ENCODE measurements around the gene ZNF836.

Gene ZNF836

GRCh38 chr19:52189735-52190486 lies 18.5 kb upstream of the ZNF836 start, which contains the start of gene PPP2R1A:
Gene PPP2R1A (plus strand): TSS chr19:52190052. CDS start chr19:52190097, 45 bp downstream.
- in situ Hi-C loops (cut with MboI; ENCODE audit: low pct_unique_long_range_greater_than_20kb, low sequenced_read_pairs) = no loop called here

GRCh38 chr19:52188822-52189734 lies 17.7 kb upstream of the ZNF836 start:
- in situ Hi-C loops (cut with MboI; ENCODE audit: low pct_unique_long_range_greater_than_20kb, low sequenced_read_pairs) = no loop called here

More at GRCh38 chr19:52189735-52190486, 18.5 kb upstream of the ZNF836 start, which contains the start of gene PPP2R1A:
- peak; percentile 100 for DNase-seq

GRCh38 chr19:52187407-52187806 lies 16.0 kb upstream of the ZNF836 start:
- no peak for DNase-seq
- in situ Hi-C loops (cut with MboI; ENCODE audit: low pct_unique_long_range_greater_than_20kb, low sequenced_read_pairs) = no loop called here

More at GRCh38 chr19:52188822-52189734, 17.7 kb upstream of the ZNF836 start:
- DNase-seq = no peak

- DNase-seq = no peak
- in situ Hi-C loops (cut with MboI; ENCODE audit: low pct_unique_long_range_greater_than_20kb, low sequenced_read_pairs) = no loop called here
Observed at GRCh38 chr19:52176574-52176973, 5.2 kb upstream of the ZNF836 start.

- in situ Hi-C loops (cut with MboI; ENCODE audit: low pct_unique_long_range_greater_than_20kb, low sequenced_read_pairs) = no loop called here
- no peak for DNase-seq
Observed at GRCh38 chr19:52172347-52172746, 926 bp upstream of the ZNF836 start.

GRCh38 chr19:52170863-52171320 lies 529 bp downstream of the ZNF836 start:
- DNase-seq = no peak
- in situ Hi-C loops (cut with MboI; ENCODE audit: low pct_unique_long_range_greater_than_20kb, low sequenced_read_pairs) = no loop called here

GRCh38 chr19:52170304-52170703 lies 1.1 kb downstream of the ZNF836 start:
- no peak for DNase-seq
- in situ Hi-C loops (cut with MboI; ENCODE audit: low pct_unique_long_range_greater_than_20kb, low sequenced_read_pairs) = no loop called here

- no peak for DNase-seq
- in situ Hi-C loops (cut with MboI; ENCODE audit: low pct_unique_long_range_greater_than_20kb, low sequenced_read_pairs) = no loop called here
Observed at GRCh38 chr19:52155596-52156359, 15.6 kb downstream of the ZNF836 start.

GRCh38 chr19:52148256-52148655 lies 23.2 kb downstream of the ZNF836 start:
- DNase-seq = no peak
- in situ Hi-C loops (cut with MboI; ENCODE audit: low pct_unique_long_range_greater_than_20kb, low sequenced_read_pairs) = no loop called here

- DNase-seq = no peak
- in situ Hi-C loops (cut with MboI; ENCODE audit: low pct_unique_long_range_greater_than_20kb, low sequenced_read_pairs) = no loop called here
Observed at GRCh38 chr19:52142001-52142595, 29.3 kb downstream of the ZNF836 start.

- in situ Hi-C loops (cut with MboI; ENCODE audit: low pct_unique_long_range_greater_than_20kb, low sequenced_read_pairs) = no loop called here
- no peak for DNase-seq
Observed at GRCh38 chr19:52141203-52141602, 30.2 kb downstream of the ZNF836 start.

GRCh38 chr19:52140032-52140710 lies 31.2 kb downstream of the ZNF836 start:
- no peak for DNase-seq

GRCh38 chr19:52139252-52140031 lies 32.0 kb downstream of the ZNF836 start, which contains the start of gene ZNF616:
Gene ZNF616 (minus strand): TSS chr19:52139938. CDS start chr19:52130512, 9,426 bp downstream.
- DNase-seq = peak; percentile 94
- in situ Hi-C loops (cut with MboI; ENCODE audit: low pct_unique_long_range_greater_than_20kb, low sequenced_read_pairs) = no loop called here

More at GRCh38 chr19:52140032-52140710, 31.2 kb downstream of the ZNF836 start:
- in situ Hi-C loops (cut with MboI; ENCODE audit: low pct_unique_long_range_greater_than_20kb, low sequenced_read_pairs) = no loop called here

GRCh38 chr19:52138983-52139251 lies 32.5 kb downstream of the ZNF836 start:
- no peak for DNase-seq
- in situ Hi-C loops (cut with MboI; ENCODE audit: low pct_unique_long_range_greater_than_20kb, low sequenced_read_pairs) = no loop called here

GRCh38 chr19:52138278-52138982 lies 33.0 kb downstream of the ZNF836 start:
- in situ Hi-C loops (cut with MboI; ENCODE audit: low pct_unique_long_range_greater_than_20kb, low sequenced_read_pairs) = no loop called here
- peak; percentile 69 for DNase-seq

GRCh38 chr19:52120286-52120685 lies 51.1 kb downstream of the ZNF836 start:
- DNase-seq = no peak
- in situ Hi-C loops (cut with MboI; ENCODE audit: low pct_unique_long_range_greater_than_20kb, low sequenced_read_pairs) = no loop called here

GRCh38 chr19:52115526-52116053 lies 55.8 kb downstream of the ZNF836 start:
- DNase-seq = no peak
- in situ Hi-C loops (cut with MboI; ENCODE audit: low pct_unique_long_range_greater_than_20kb, low sequenced_read_pairs) = no loop called here
